Urinary bladder (tissue), 4 donors: ENCODE data around the gene C2orf49. TPM values are rescaled to one million over a fixed set of nuclear protein-coding genes. Genes with fewer than 3 reads are reported as not detected.

Experiments
- DNase-seq: peaks from one replicate; pipeline ENCODE4 v3.0.0-alpha.2; 2015; ENCODE audit errors: extremely low spot score
- H3K27ac ChIP-seq: one replicate; pipeline ENCODE4 v1.5.1; 2013; ENCODE audit warnings: low read depth, mild to moderate bottlenecking, moderate library complexity
- H3K36me3 ChIP-seq: one replicate; pipeline ENCODE4 v1.6.1; 2013; ENCODE audit warnings: mild to moderate bottlenecking, moderate library complexity; ENCODE audit not compliant: insufficient read depth
- H3K4me1 ChIP-seq: one replicate; pipeline ENCODE4 v1.6.1; 2013; ENCODE audit warnings: mild to moderate bottlenecking, moderate library complexity; ENCODE audit not compliant: insufficient read depth
- H3K4me3 ChIP-seq: one replicate; pipeline ENCODE4 v1.5.1; 2013; ENCODE audit warnings: low read depth, low read length
- WGBS: extraction: QIAGEN DNeasy Blood & Tissue Kit; methylation state at CpG from one replicate; pipeline ENCODE4 v1.1.7; 2013; 5-methylcytosine and 5-hydroxymethylcytosine counted together
- polyA plus RNA-seq: library from polyadenylated mRNA; stranded (reverse); fragments of 200-250 nt; gene quantifications from one replicate; pipeline ENCODE4 v1.2.3, GENCODE V29; 2013
- total RNA-seq: library from RNA; depleted of rRNA; stranded (reverse); fragments of >200 nt; gene quantifications from one replicate; pipeline ENCODE4 v1.2.3, GENCODE V29; 2014
- donor health status: healthy with polysubstance abuse.
- donor health status: healthy.

The C2orf49 gene
- total RNA-seq = 28.0 TPM
- polyA plus RNA-seq = 16.1 TPM

GRCh38 chr2:105337122-105338019 is at the start of gene C2orf49:
Gene C2orf49 (plus strand): TSS chr2:105337540. CDS start chr2:105337588, 48 bp downstream.
- Histone ChIP-seq H3K4me3 (peak within 1 kb of the TSS; percentile 92), H3K27ac (peak within 1 kb of the TSS; percentile 89), H3K4me1 (peaks cover 2% of the 10 kb centered on the region), H3K36me3 (no peaks in the 10 kb centered on the region)
- under 1% methylated on average over 58 of the region's 58 CpGs for WGBS
- DNase-seq = peak; percentile 90

DNA sequence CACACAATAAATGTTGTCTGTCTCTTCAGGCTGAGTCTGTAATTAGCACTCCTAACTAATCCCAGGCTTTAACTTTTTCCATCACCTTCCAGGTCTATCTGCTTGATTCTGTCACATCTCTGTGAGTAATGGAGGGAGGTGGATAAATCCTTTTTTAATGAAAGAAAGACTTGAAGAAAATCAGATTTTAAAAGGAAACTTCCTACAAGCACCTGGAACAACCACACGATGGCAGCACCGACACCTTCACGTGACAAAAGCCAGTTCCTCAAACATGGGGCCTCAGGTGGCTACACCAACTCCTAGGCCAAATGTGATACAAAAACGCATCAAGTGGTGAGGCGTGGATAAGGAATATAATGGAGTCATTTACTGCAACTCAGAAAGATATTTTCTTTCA is 49.6 kb upstream of the C2orf49 start:
- H3K27ac ChIP-seq = no peak overlapping the region
- WGBS = 59% methylated on average over 5 of the region's 5 CpGs
- DNase-seq = no peak
- H3K4me3 ChIP-seq = no peak overlapping the region
- H3K36me3 ChIP-seq = peaks cover 5% of the 10 kb centered on the region
- H3K4me1 ChIP-seq = no peaks in the 10 kb centered on the region

GRCh38 chr2:105288133-105288532 is 49.2 kb upstream of the C2orf49 start:
- H3K4me1 ChIP-seq = no peaks in the 10 kb centered on the region
- H3K4me3 ChIP-seq = no peak overlapping the region
- no peak for DNase-seq
- H3K27ac ChIP-seq = no peak overlapping the region
- WGBS = 83% methylated on average over 7 of the region's 7 CpGs
- peaks cover 5% of the 10 kb centered on the region for H3K36me3 ChIP-seq

DNA sequence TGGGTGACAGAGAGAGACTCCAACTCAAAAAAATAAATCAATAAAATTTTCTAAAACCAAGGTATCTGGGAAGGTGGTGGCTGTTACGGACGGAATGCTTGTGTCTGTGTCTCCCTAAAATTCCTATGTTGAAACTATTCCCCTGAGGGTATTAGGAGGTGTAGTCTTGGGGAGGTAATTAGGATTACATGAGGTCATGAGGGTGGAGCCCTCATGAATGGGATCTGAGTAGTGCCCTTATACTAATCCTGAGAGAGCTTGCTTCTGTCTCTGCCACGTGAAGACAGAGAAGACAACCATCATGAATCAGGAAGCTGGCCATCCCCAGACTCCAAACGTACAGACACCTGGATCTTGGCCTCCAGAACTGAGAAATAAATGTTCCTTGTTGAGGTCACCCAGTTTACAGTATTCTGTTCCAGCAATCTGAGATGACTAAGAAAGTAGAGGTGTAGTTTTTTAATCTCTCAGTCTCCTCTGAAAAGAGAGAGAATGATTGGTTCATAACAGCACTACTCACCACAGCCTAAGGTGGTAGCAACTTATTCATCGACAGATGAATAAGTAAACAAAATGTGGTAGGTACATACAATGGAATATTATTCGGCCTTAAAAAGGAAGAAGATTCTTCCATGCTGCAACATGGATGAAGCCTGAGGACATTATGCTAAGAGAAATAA is 46.2 kb upstream of the C2orf49 start:
- Histone ChIP-seq H3K27ac (no peak overlapping the region), H3K36me3 (no peaks in the 10 kb centered on the region), H3K4me1 (no peaks in the 10 kb centered on the region), H3K4me3 (no peak overlapping the region)
- no peak for DNase-seq
- 93% methylated on average over 6 of the region's 6 CpGs for WGBS

DNA sequence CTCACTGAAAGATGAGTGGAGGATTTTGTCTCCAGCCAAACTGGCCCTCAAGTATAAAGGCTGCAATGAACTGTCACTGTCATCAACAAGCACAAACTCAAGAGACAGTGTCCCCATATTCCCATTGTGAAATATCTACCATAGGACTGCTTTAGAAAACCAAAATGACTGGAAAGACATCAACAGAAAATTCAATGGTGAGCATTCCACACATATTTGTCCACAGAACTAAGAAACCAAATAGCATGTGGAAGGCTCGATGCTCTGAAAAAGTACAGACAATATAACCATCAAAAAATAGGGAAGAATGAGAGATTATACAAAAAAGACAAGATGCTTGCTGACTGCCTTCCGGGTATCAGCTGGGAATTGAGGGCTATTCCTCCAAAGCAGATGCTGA is 45.4 kb upstream of the C2orf49 start:
- no peak for DNase-seq
- no peaks in the 10 kb centered on the region for H3K36me3 ChIP-seq
- H3K4me3 ChIP-seq = no peak overlapping the region
- 91% methylated on average over 2 of the region's 2 CpGs for WGBS
- no peaks in the 10 kb centered on the region for H3K4me1 ChIP-seq
- H3K27ac ChIP-seq = no peak overlapping the region

DNA sequence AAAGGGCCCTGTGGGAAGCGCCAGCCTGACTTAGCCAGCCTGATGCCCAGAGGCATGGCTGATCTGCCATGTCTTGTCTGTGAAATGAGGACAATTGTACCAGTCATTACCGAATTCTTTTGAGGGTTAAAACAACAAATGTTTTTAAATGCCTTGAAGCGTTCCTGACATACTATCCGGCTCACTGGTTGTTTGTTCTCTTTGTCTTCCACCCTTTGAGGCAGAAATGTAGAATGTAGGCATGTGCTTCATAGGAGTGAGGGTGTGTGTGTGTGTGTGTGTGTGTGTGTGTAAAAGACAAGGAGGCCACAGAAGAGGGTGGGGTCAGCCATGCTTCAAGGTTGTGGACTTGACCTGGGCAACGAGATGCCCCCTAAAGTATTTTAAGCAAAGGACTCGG is 43.3 kb upstream of the C2orf49 start:
- H3K4me3 ChIP-seq = no peak overlapping the region
- 86% methylated on average over 6 of the region's 6 CpGs for WGBS
- H3K36me3 ChIP-seq = no peaks in the 10 kb centered on the region
- H3K4me1 ChIP-seq = no peaks in the 10 kb centered on the region
- no peak for DNase-seq
- H3K27ac ChIP-seq = no peak overlapping the region

GRCh38 chr2:105294844-105295481 is 42.4 kb upstream of the C2orf49 start:
- no peak overlapping the region for H3K27ac ChIP-seq
- no peak for DNase-seq
- H3K36me3 ChIP-seq = no peaks in the 10 kb centered on the region
- no peaks in the 10 kb centered on the region for H3K4me1 ChIP-seq
- 34% methylated on average over 5 of the region's 5 CpGs for WGBS
- no peak overlapping the region for H3K4me3 ChIP-seq

DNA sequence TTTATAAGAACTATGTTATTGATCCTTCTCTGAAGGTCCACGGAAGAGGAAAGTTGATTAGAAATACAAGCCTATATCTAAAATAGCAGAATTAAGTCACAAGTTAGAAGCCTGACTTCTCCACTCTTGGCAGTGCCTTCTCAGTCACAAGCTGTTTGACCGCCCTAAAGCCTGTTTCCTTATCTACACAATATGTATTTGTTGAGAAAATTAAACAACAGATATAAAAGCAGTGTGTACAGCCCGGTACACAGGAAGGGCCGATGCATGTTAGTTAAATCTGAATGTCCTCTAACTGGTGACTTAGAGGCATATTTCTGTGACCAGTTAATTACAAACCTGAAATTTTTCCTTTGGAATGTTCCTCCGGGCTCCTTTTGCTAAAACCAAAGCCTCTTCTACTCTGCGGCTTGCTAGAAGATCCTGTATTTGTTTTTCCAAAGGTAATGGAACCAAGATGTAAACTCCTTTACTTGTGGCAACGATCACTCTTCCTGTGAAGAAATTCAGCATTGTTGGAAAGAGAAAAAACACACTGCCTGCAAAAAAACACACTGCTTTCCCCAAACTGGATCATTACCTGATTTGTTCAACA is 41.2 kb upstream of the C2orf49 start:
- DNase-seq = no peak
- H3K36me3 ChIP-seq = no peaks in the 10 kb centered on the region
- no peaks in the 10 kb centered on the region for H3K4me1 ChIP-seq
- no peak overlapping the region for H3K27ac ChIP-seq
- no peak overlapping the region for H3K4me3 ChIP-seq
- 77% methylated on average over 7 of the region's 7 CpGs for WGBS

GRCh38 chr2:105297216-105297615 is 40.1 kb upstream of the C2orf49 start:
- no peaks in the 10 kb centered on the region for H3K36me3 ChIP-seq
- DNase-seq = no peak
- 89% methylated on average over 7 of the region's 7 CpGs for WGBS
- H3K4me3 ChIP-seq = no peak overlapping the region
- no peaks in the 10 kb centered on the region for H3K4me1 ChIP-seq
- H3K27ac ChIP-seq = no peak overlapping the region

DNA sequence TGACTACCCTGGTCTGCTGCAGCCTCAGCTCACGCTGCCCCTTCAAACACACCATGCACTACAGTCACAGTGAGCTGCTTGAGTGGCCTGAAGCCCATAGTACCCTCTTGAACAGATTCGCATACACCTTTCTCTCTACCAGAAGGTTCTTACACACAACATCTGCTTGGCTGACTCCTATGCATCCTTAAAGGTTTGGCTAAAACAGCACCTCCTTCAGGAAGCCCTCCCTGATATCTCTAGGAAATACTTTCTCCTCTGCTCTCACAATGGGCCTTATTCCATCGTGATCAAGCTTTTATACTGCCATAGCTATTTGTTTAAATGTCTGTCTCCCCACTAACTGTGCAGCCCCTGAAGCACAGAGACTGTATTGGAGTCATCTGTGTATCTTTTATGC is 39.3 kb upstream of the C2orf49 start:
- no peak for DNase-seq

GRCh38 chr2:105299290-105299689 is 38.0 kb upstream of the C2orf49 start:
- H3K4me3 ChIP-seq = no peak overlapping the region
- peaks cover 2% of the 10 kb centered on the region for H3K36me3 ChIP-seq
- H3K27ac ChIP-seq = no peak overlapping the region
- H3K4me1 ChIP-seq = peaks cover 2% of the 10 kb centered on the region
- 91% methylated on average over 5 of the region's 5 CpGs for WGBS
- DNase-seq = no peak

More for the DNA sequence above, 39.3 kb upstream of the C2orf49 start:
- WGBS = 97% methylated on average over 3 of the region's 3 CpGs
- Histone ChIP-seq H3K36me3 (peaks cover 1% of the 10 kb centered on the region), H3K4me1 (peaks cover under 1% of the 10 kb centered on the region), H3K4me3 (no peak overlapping the region), H3K27ac (no peak overlapping the region)

DNA sequence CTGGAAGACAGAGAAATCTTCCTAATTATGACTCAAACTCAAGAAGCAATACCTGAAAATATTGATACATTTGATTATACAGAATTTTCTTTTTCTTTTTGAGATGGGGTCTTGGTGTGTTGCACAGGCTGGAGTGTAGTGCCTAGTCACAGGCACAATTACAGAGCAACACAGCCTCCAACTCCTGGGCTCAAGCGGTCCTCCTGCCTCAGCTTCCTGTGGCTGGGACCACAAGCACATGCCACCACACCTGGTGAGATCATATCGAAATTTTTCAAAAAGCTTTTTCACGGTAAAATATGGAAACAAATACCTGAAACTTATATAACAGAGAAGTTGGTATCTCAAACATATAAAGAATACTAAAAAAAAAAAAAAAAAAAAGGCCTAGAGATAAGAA is 35.7 kb upstream of the C2orf49 start:
- H3K4me3 ChIP-seq = no peak overlapping the region
- no peak for DNase-seq
- H3K4me1 ChIP-seq = peaks cover 2% of the 10 kb centered on the region
- WGBS = 93% methylated on average over 3 of the region's 3 CpGs
- no peak overlapping the region for H3K27ac ChIP-seq
- peaks cover 2% of the 10 kb centered on the region for H3K36me3 ChIP-seq

GRCh38 chr2:105307146-105307545 is 30.2 kb upstream of the C2orf49 start:
- DNase-seq = no peak
- Histone ChIP-seq H3K27ac (no peak overlapping the region), H3K4me1 (peaks cover 2% of the 10 kb centered on the region), H3K4me3 (no peak overlapping the region), H3K36me3 (peaks cover 2% of the 10 kb centered on the region)
- WGBS = 80% methylated on average over 7 of the region's 7 CpGs
